ENCODE measurements around the gene SNX2.

GRCh38 chr5:122839731-122840130 is 64.9 kb downstream of the SNX2 start:
- TF ChIP-seq, protein P1, sequence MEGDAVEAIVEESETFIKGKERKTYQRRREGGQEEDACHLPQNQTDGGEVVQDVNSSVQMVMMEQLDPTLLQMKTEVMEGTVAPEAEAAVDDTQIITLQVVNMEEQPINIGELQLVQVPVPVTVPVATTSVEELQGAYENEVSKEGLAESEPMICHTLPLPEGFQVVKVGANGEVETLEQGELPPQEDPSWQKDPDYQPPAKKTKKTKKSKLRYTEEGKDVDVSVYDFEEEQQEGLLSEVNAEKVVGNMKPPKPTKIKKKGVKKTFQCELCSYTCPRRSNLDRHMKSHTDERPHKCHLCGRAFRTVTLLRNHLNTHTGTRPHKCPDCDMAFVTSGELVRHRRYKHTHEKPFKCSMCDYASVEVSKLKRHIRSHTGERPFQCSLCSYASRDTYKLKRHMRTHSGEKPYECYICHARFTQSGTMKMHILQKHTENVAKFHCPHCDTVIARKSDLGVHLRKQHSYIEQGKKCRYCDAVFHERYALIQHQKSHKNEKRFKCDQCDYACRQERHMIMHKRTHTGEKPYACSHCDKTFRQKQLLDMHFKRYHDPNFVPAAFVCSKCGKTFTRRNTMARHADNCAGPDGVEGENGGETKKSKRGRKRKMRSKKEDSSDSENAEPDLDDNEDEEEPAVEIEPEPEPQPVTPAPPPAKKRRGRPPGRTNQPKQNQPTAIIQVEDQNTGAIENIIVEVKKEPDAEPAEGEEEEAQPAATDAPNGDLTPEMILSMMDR (IDR thresholded peaks at IDR 0.05), result no peak
- no peak for TF ChIP-seq POLR2A (IDR thresholded peaks at IDR 0.05)
